GM19025 (cell line): Measurements from ENCODE around the gene OGT.
"Not testable (repeated sequence)": the region's sequence is repeated elsewhere in the genome, so short reads cannot be mapped to it uniquely, and the experiment has no call there.

Experiments used
- ATAC-seq: cut with Tn5 transposase; IDR thresholded peaks from one replicate; pipeline ENCODE4 v1.9.1; 2021; ENCODE audit warnings: mild to moderate bottlenecking, low read depth, moderate library complexity; ENCODE audit not compliant: unreplicated experiment

Gene OGT

GRCh38 chrX:71537743-71538142 is 4.8 kb downstream of the OGT start:
- ATAC-seq, result no peak

- ATAC-seq, result peak; percentile 9
Observed at GRCh38 chrX:71540801-71541200, 7.9 kb downstream of the OGT start.

GRCh38 chrX:71541210-71542022 is 8.5 kb downstream of the OGT start:
- peak; percentile 78 for ATAC-seq

GRCh38 chrX:71542411-71542810 is 9.5 kb downstream of the OGT start:
- no peak for ATAC-seq

DNA sequence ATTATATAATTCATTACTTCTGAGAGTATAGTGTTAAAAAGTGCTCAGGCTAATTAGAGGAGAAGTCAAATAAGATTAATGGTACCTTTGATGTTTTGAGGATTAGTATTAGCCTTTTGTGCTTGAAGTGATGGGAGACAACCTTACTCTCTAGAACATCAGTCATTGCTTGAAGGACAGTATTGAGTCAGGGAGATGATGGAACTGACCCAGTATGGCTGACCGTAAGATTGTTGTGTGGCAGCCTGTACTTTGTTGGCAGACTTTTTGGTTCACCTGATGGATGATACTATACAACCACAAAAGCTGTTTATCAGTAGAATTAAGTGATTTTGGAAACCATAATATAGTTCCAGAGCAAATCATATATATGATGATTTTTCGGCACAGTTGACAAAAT is 9.9 kb downstream of the OGT start:
- ATAC-seq, result no peak

GRCh38 chrX:71543316-71543715 is 10.4 kb downstream of the OGT start:
- no peak for ATAC-seq

GRCh38 chrX:71545364-71545763 is 12.5 kb downstream of the OGT start:
- ATAC-seq, result no peak

DNA sequence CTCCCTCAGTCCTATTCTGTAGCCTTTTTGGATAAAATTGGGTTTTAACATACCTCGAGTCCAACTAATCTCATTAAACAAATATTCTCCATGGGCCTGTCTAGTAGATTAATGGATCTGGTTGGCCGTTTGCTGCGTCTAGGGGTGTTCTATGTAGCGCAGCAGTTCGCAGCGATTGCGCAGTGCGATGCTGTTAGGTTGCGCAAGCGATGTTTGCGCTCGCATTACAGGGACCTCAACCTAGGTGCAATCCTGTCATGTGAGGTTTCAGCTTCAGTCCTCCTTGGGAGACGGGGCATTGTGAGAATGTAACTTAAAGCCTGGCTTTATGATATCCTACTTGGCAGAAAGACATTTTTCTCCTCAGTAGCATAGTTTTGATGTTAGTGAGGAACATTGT is 14.0 kb downstream of the OGT start:
- no peak for ATAC-seq

GRCh38 chrX:71547339-71547738 is 14.4 kb downstream of the OGT start:
- no peak for ATAC-seq

- no peak for ATAC-seq
Observed at GRCh38 chrX:71549986-71550385, 17.1 kb downstream of the OGT start.

- no peak for ATAC-seq
Observed at GRCh38 chrX:71550578-71550977, 17.7 kb downstream of the OGT start.

DNA sequence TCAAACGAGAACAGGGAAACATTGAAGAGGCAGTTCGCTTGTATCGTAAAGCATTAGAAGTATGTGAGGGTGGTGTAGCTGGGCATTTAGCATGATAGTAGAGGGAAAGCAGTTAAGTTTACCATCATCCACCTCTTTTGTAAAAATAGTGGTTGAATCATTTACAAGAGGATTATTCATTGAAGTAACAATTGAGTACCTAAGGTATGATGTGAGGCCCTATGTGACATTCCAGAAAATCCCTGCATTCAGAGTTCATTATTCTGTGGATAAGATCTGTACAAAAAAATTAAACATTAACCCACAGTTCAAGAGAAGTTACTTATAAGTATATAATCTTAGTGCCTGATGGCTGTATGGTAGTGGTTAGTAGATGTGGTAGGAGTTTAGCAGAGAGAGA is 23.1 kb downstream of the OGT start:
- ATAC-seq, result no peak

GRCh38 chrX:71558920-71559319 is 26.0 kb downstream of the OGT start:
- no peak for ATAC-seq

GRCh38 chrX:71559773-71560172 is 26.9 kb downstream of the OGT start:
- ATAC-seq, result not testable (repeated sequence)

DNA sequence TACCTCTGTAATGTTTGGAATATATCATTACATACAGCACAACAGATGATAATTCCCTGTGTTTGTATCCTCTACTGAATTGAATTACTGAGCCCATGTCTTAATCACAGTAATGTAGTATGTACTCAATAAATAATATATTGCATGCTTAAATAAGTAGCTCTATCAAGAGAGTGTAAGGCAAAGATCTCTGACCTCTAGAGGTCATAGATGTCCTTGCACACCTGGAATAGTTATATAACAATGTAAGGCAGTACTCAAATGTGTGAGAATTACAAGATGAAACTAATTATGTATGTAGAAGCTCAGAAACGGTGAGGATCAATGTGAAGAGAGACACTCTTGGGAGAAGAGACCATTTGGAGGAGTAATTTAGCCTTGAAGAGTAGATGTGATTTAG is 31.0 kb downstream of the OGT start:
- no peak for ATAC-seq

DNA sequence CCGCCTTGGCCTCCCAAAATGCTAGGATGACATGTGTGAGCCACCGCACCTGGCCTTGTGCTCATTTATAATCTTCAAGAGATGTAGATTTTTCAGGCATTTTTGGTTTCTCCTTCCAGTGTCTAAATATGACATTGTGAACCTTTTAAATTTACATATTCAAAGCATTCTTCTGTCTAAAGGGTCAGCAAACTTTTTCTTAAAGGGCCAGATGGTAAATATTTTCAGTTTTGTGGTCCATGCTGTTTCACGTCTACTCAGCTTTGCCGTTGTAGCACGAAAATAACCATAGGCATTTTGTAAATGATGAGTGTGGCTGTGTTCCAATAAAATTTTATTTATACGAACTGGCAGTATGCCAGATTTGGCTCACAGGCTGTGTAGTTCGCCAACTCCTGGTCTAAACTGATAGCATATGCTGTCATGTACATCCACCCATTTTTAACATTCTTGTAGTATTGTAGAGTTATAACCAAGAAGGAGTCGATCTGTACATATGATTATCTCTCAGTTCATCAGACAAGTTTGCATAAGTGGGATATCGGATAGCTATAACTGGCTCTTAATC is 32.7 kb downstream of the OGT start:
- ATAC-seq, result no peak

DNA sequence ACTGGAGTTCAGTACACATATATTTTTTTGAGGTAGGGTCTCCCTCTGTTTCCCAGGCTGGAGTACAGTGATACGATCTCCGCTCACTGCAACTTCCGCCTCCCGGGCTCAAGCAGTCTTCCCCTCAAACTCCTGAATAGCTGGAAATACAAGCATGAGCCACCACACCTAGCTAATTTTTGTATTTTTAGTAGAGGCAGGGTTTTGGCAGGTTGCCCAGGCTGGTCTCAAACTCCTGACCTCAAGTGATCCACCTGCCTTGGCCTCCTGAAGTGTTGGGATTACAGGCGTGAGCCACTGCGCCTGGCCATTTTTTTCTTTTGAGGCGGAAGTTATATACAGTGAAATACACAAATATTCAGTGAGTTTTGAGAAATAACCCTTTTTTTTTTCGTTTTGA is 38.5 kb downstream of the OGT start:
- not testable (repeated sequence) for ATAC-seq

DNA sequence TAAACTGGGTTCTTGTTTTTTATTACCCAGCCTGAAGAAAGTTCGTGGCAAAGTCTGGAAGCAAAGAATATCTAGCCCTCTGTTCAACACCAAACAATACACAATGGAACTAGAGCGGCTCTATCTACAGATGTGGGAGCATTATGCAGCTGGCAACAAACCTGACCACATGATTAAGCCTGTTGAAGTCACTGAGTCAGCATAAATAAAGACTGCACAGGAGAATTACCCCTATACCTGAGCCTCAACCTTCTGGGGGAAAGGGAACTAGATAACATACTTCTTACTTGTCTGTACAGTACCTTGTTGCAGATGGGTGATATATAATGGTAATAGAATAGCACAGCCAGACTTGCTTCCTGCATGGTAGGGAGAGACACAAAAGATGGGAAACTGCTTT is 40.7 kb downstream of the OGT start:
- no peak for ATAC-seq

- no peak for ATAC-seq
Observed at GRCh38 chrX:71577682-71578081, 44.8 kb downstream of the OGT start.

DNA sequence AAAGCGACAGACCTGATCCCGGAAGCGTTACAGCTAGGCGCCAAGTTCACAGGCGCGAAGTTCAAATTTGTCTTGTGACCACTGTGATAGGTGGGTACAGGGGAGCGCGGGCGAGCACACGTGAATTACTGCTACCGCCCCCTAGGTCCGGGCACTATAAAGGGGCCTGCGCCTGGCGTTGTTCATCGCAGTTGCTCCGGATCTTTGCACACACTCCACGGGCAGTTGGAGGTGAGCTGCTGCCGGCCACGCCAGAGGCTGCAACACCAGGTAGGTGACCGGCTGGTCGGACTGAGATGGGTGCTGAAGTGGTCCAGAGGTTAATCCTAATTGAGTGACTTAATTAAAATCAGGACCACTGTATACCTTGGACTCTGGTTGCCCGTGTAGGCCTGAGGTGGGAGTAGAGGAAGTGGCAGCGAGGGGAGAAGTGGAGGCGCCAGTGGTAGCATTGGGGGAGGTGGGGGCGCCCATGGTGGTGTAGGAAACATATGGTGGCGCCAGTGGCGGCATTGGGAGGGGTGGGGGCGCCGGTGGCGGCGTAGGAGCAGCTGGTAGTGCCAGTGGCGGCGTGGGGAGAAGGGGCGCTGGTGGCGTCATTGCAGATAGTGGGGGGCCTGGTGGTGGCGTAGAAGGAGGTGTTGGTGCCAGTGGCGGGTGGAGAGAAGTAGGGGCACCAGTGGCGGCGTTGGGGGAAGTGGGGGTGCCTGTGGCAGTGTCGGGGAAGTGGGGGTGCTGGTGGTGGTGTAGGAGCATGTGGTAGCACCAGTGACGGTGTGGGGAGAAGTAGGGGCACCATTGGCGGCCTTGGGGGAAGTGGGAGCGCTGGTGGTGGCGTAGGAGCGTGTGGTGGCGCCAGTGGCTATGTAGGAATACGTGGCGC is 45.6 kb downstream of the OGT start, which contains the start of gene GCNA:
Gene GCNA, plus strand, starts transcription at position 185 of the 883 bp plus-strand sequence. CDS start 2,385 bp downstream, outside the sequence.
- ATAC-seq, result no peak
